ENCODE results near the gene THSD8.

THSD8 gene

GRCh38 chr19:12801466-12802266, at the start of gene THSD8, which contains the start of gene PRDX2:
TSS of gene THSD8 (plus strand) at chr19:12802069. CDS start at chr19:12802072, 3 bp downstream.
TSS of gene PRDX2 (minus strand) at chr19:12801800. CDS start at chr19:12801261, 539 bp downstream.
- H3K27ac ChIP-seq (ENCODE audit: low read length): peak within 1 kb of the TSS; percentile 56
- TF ChIP-seq, protein P1, sequence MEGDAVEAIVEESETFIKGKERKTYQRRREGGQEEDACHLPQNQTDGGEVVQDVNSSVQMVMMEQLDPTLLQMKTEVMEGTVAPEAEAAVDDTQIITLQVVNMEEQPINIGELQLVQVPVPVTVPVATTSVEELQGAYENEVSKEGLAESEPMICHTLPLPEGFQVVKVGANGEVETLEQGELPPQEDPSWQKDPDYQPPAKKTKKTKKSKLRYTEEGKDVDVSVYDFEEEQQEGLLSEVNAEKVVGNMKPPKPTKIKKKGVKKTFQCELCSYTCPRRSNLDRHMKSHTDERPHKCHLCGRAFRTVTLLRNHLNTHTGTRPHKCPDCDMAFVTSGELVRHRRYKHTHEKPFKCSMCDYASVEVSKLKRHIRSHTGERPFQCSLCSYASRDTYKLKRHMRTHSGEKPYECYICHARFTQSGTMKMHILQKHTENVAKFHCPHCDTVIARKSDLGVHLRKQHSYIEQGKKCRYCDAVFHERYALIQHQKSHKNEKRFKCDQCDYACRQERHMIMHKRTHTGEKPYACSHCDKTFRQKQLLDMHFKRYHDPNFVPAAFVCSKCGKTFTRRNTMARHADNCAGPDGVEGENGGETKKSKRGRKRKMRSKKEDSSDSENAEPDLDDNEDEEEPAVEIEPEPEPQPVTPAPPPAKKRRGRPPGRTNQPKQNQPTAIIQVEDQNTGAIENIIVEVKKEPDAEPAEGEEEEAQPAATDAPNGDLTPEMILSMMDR (IDR thresholded peaks at IDR 0.05; ENCODE audit: low read depth, low read length): 0 out of 2 replicates have a peak, but pooled peaks have one; percentile 17
- no peak for TF ChIP-seq EZH2phosphoT487 (IDR thresholded peaks at IDR 0.05; ENCODE audit: low read depth)
- H3K36me3 ChIP-seq (replicated peaks; ENCODE audit: low read depth, low read length): peaks cover 16% of the 10 kb centered on the region
- H2AFZ ChIP-seq (ENCODE audit: low read depth, low read length): peak within 1 kb of the TSS; percentile 86
- H4K20me1 ChIP-seq (ENCODE audit: insufficient read depth, low read length): no peaks in the 10 kb centered on the region
- peaks cover 21% of the 10 kb centered on the region for H3K4me1 ChIP-seq (ENCODE audit: low read length)
- H3K79me2 ChIP-seq (ENCODE audit: low read length): peaks cover 24% of the 10 kb centered on the region
- H3K9ac ChIP-seq (ENCODE audit: low read length): peak within 1 kb of the TSS; percentile 96
- H3K9me3 ChIP-seq (ENCODE audit: insufficient read depth, low read length): no peaks in the 10 kb centered on the region
- H3K27me3 ChIP-seq (ENCODE audit: low read depth, low read length): no peaks in the 10 kb centered on the region
- peak within 1 kb of the TSS; percentile 92 for H3K4me2 ChIP-seq (ENCODE audit: low read length)
- peak within 1 kb of the TSS; percentile 91 for H3K4me3 ChIP-seq (ENCODE audit: low read length)

- Histone ChIP-seq H3K27ac (ENCODE audit: low read length) (no peak overlapping the region), H3K4me2 (ENCODE audit: low read length) (no peak overlapping the region), H2AFZ (ENCODE audit: low read depth, low read length) (no peak overlapping the region), H3K9me3 (ENCODE audit: insufficient read depth, low read length) (no peaks in the 10 kb centered on the region), H4K20me1 (ENCODE audit: insufficient read depth, low read length) (no peaks in the 10 kb centered on the region), H3K27me3 (ENCODE audit: low read depth, low read length) (peaks cover 32% of the 10 kb centered on the region), H3K36me3 (replicated peaks; ENCODE audit: low read depth, low read length) (no peaks in the 10 kb centered on the region), H3K4me3 (ENCODE audit: low read length) (no peak overlapping the region), H3K9ac (ENCODE audit: low read length) (no peak overlapping the region), H3K79me2 (ENCODE audit: low read length) (no peaks in the 10 kb centered on the region), H3K4me1 (ENCODE audit: low read length) (no peaks in the 10 kb centered on the region)
- TF ChIP-seq, protein P1 (IDR thresholded peaks at IDR 0.05; ENCODE audit: low read depth, low read length): no peak
- TF ChIP-seq EZH2phosphoT487 (IDR thresholded peaks at IDR 0.05; ENCODE audit: low read depth): no peak
These were observed 47.2 kb upstream of the THSD8 start for GRCh38 chr19:12754465-12755196.

GRCh38 chr19:12756150-12756883, 45.6 kb upstream of the THSD8 start:
- Histone ChIP-seq H2AFZ (ENCODE audit: low read depth, low read length) (no peak overlapping the region), H3K9ac (ENCODE audit: low read length) (no peak overlapping the region), H4K20me1 (ENCODE audit: insufficient read depth, low read length) (no peaks in the 10 kb centered on the region), H3K9me3 (ENCODE audit: insufficient read depth, low read length) (no peaks in the 10 kb centered on the region), H3K79me2 (ENCODE audit: low read length) (no peaks in the 10 kb centered on the region), H3K36me3 (replicated peaks; ENCODE audit: low read depth, low read length) (no peaks in the 10 kb centered on the region), H3K27ac (ENCODE audit: low read length) (no peak overlapping the region), H3K4me2 (ENCODE audit: low read length) (no peak overlapping the region), H3K4me3 (ENCODE audit: low read length) (no peak overlapping the region), H3K27me3 (ENCODE audit: low read depth, low read length) (peaks cover 15% of the 10 kb centered on the region), H3K4me1 (ENCODE audit: low read length) (no peaks in the 10 kb centered on the region)
- no peak for TF ChIP-seq EZH2phosphoT487 (IDR thresholded peaks at IDR 0.05; ENCODE audit: low read depth)
- TF ChIP-seq, protein P1 (IDR thresholded peaks at IDR 0.05; ENCODE audit: low read depth, low read length): no peak

All from OCI-LY3 (cell line).